ENCODE data around the gene CCNK.

The CCNK gene

GRCh38 chr14:99497341-99497740 is 16.1 kb downstream of the CCNK start:
- TF ChIP-seq CTCF (IDR thresholded peaks at IDR 0.05; ENCODE audit: borderline replicate concordance, control extremely low read depth, extremely low read depth, insufficient read depth, missing control alignments), result no peak
- no peak for DNase-seq (ENCODE audit: low spot score)
- in situ Hi-C loops (cut with MboI; ENCODE audit: low sequenced_read_pairs, unreplicated experiment), result no loop called here

- no peak for DNase-seq (ENCODE audit: low spot score)
- in situ Hi-C loops (cut with MboI; ENCODE audit: low sequenced_read_pairs, unreplicated experiment), result no loop called here
- no peak for TF ChIP-seq CTCF (IDR thresholded peaks at IDR 0.05; ENCODE audit: borderline replicate concordance, control extremely low read depth, extremely low read depth, insufficient read depth, missing control alignments)
Observed at GRCh38 chr14:99497894-99498293, 16.7 kb downstream of the CCNK start.

GRCh38 chr14:99502989-99503421 is 21.8 kb downstream of the CCNK start:
- DNase-seq (ENCODE audit: low spot score), result no peak
- TF ChIP-seq CTCF (IDR thresholded peaks at IDR 0.05; ENCODE audit: borderline replicate concordance, control extremely low read depth, extremely low read depth, insufficient read depth, missing control alignments), result no peak
- in situ Hi-C loops (cut with MboI; ENCODE audit: low sequenced_read_pairs, unreplicated experiment), result no loop called here

GRCh38 chr14:99503848-99504453 is 22.7 kb downstream of the CCNK start:
- TF ChIP-seq CTCF (IDR thresholded peaks at IDR 0.05; ENCODE audit: borderline replicate concordance, control extremely low read depth, extremely low read depth, insufficient read depth, missing control alignments), result no peak
- no peak for DNase-seq (ENCODE audit: low spot score)
- in situ Hi-C loops (cut with MboI; ENCODE audit: low sequenced_read_pairs, unreplicated experiment), result no loop called here

- in situ Hi-C loops (cut with MboI; ENCODE audit: low sequenced_read_pairs, unreplicated experiment), result no loop called here
- TF ChIP-seq CTCF (IDR thresholded peaks at IDR 0.05; ENCODE audit: borderline replicate concordance, control extremely low read depth, extremely low read depth, insufficient read depth, missing control alignments), result no peak
- no peak for DNase-seq (ENCODE audit: low spot score)
Observed at GRCh38 chr14:99505089-99505488, 23.9 kb downstream of the CCNK start.

GRCh38 chr14:99506276-99506675 is 25.1 kb downstream of the CCNK start:
- no peak for DNase-seq (ENCODE audit: low spot score)
- no peak for TF ChIP-seq CTCF (IDR thresholded peaks at IDR 0.05; ENCODE audit: borderline replicate concordance, control extremely low read depth, extremely low read depth, insufficient read depth, missing control alignments)
- in situ Hi-C loops (cut with MboI; ENCODE audit: low sequenced_read_pairs, unreplicated experiment), result no loop called here

All from GM13976 (cell line).